K562 (cell line): ENCODE data around the gene OR52I1. TPM values are rescaled to one million over a fixed set of nuclear protein-coding genes. Genes with fewer than 3 reads are reported as not detected.

Experiments
- ZNF584 ChIP-seq: fragments of 200-800 bp; sonication (Bioruptor generic); IDR thresholded peaks from 2 replicates; pipeline ENCODE4 v1.6.1; 2016; ENCODE audit warnings: low read depth, mild to moderate bottlenecking, missing genetic modification characterization, missing compliant biosample characterization
- polyA plus RNA-seq, 8 experiments: library from polyadenylated mRNA; depleted of rRNA in 4 of 8; stranded (reverse) in 5 of 8; unstranded in 3 of 8; fragments of >200 nt; fragmentation: Nextera tagmentation in 2 of 8; fragmentation: Illumina TruSeq in 1 of 8; extraction: Ambion mirVana in 2 of 8; extraction: Trizol in 1 of 8; gene quantifications; 2 replicates each; pipeline versions ENCODE4 v1.2.1 to v1.2.3, GENCODE V29; 2011 to 2014; ENCODE audit warnings: inconsistent platforms in 1 of 8, missing spikeins in 1 of 8
- total RNA-seq, 7 experiments: library from RNA; depleted of rRNA in 6 of 7; stranded (reverse); fragments of >200 nt in 6 of 7; fragmentation: Illumina TruSeq in 2 of 7; extraction: Trizol in 2 of 7; gene quantifications; 2 replicates each; pipeline versions ENCODE4 v1.2.1 to v1.2.3, GENCODE V29; 2011 to 2021; ENCODE audit warnings: low replicate concordance in 1 of 7

Gene OR52I1
- total and polyA plus RNA-seq, 9 of the 15 experiments (the other 6 are each of a cell fraction or from before 2014, with no cell fraction given), result not detected

GRCh38 chr11:4644233-4644632 lies 50.4 kb downstream of the OR52I1 start (continued):
- TF ChIP-seq ZNF584 (CRISPR knock-in tag), result no peak

Other genes starting within 250 kb of the OR52I1 start
Only the 7 nearest of the 14 such genes appear.
- gene OR52M1, start 48.8 kb upstream of the OR52I1 start, total RNA-seq (2014; rRNA removed), result not detected in 2 replicates
- not detected in 2 replicates for gene OR52M1, start 48.8 kb upstream of the OR52I1 start, total RNA-seq (2014; rRNA removed; fragmentation: Illumina TruSeq; extraction: Trizol)
- gene OR52M1, start 48.8 kb upstream of the OR52I1 start, total RNA-seq (2015; rRNA removed; fragmentation: Illumina TruSeq; extraction: Trizol), result not detected in 2 replicates
- not detected in 2 replicates for gene OR52M1, start 48.8 kb upstream of the OR52I1 start, total RNA-seq (2021)
- gene OR52M1, start 48.8 kb upstream of the OR52I1 start, polyA plus RNA-seq (2011; rRNA removed), result not detected in 2 replicates
- gene OR52M1, start 48.8 kb upstream of the OR52I1 start, polyA plus RNA-seq (2014; fragmentation: Illumina TruSeq; extraction: Trizol), result not detected in 2 replicates
- not detected for gene OR52M1, start 48.8 kb upstream of the OR52I1 start, polyA plus RNA-seq (2014; fragmentation: Nextera tagmentation; extraction: Ambion mirVana)
- not detected in 2 replicates for gene OR52M1, start 48.8 kb upstream of the OR52I1 start, polyA plus RNA-seq (2014; rRNA removed)
- gene OR52I2, start 12.3 kb upstream of the OR52I1 start, total RNA-seq (2014; rRNA removed), result not detected in 2 replicates
- gene OR52I2, start 12.3 kb upstream of the OR52I1 start, total RNA-seq (2014; rRNA removed; fragmentation: Illumina TruSeq; extraction: Trizol), result not detected in 2 replicates
- not detected in 2 replicates for gene OR52I2, start 12.3 kb upstream of the OR52I1 start, total RNA-seq (2015; rRNA removed; fragmentation: Illumina TruSeq; extraction: Trizol)
- gene OR52I2, start 12.3 kb upstream of the OR52I1 start, total RNA-seq (2021), result not detected in 2 replicates
- not detected in 2 replicates for gene OR52I2, start 12.3 kb upstream of the OR52I1 start, polyA plus RNA-seq (2011; rRNA removed)
- not detected in 2 replicates for gene OR52I2, start 12.3 kb upstream of the OR52I1 start, polyA plus RNA-seq (2014; fragmentation: Illumina TruSeq; extraction: Trizol)
- not detected for gene OR52I2, start 12.3 kb upstream of the OR52I1 start, polyA plus RNA-seq (2014; fragmentation: Nextera tagmentation; extraction: Ambion mirVana)
- not detected in 2 replicates for gene OR52I2, start 12.3 kb upstream of the OR52I1 start, polyA plus RNA-seq (2014; rRNA removed)
- 8.8 and 10.2 TPM in 2 replicates for gene TRIM68, start 14.2 kb downstream of the OR52I1 start, total RNA-seq (2014; rRNA removed)
- 6.1 and 6.7 TPM in 2 replicates for gene TRIM68, start 14.2 kb downstream of the OR52I1 start, total RNA-seq (2014; rRNA removed; fragmentation: Illumina TruSeq; extraction: Trizol)
- 9.2 TPM in 2 replicates for gene TRIM68, start 14.2 kb downstream of the OR52I1 start, total RNA-seq (2015; rRNA removed; fragmentation: Illumina TruSeq; extraction: Trizol)
- gene TRIM68, start 14.2 kb downstream of the OR52I1 start, total RNA-seq (2021), result 8.6 and 9.2 TPM in 2 replicates
- gene TRIM68, start 14.2 kb downstream of the OR52I1 start, polyA plus RNA-seq (2011; rRNA removed), result 6.4 and 6.5 TPM in 2 replicates
- gene TRIM68, start 14.2 kb downstream of the OR52I1 start, polyA plus RNA-seq (2014; fragmentation: Illumina TruSeq; extraction: Trizol), result 9.8 and 10.9 TPM in 2 replicates
- 1 to 10 TPM; 5.2 to 7.7 TPM for gene TRIM68, start 14.2 kb downstream of the OR52I1 start, polyA plus RNA-seq (2014; fragmentation: Nextera tagmentation; extraction: Ambion mirVana)
- 7.9 and 9.3 TPM in 2 replicates for gene TRIM68, start 14.2 kb downstream of the OR52I1 start, polyA plus RNA-seq (2014; rRNA removed)
- gene OR51D1, start 43.4 kb downstream of the OR52I1 start, total RNA-seq (2014; rRNA removed), result not detected in 2 replicates
- gene OR51D1, start 43.4 kb downstream of the OR52I1 start, total RNA-seq (2014; rRNA removed; fragmentation: Illumina TruSeq; extraction: Trizol), result not detected in 2 replicates
- gene OR51D1, start 43.4 kb downstream of the OR52I1 start, total RNA-seq (2015; rRNA removed; fragmentation: Illumina TruSeq; extraction: Trizol), result not detected in 2 replicates
- not detected in 2 replicates for gene OR51D1, start 43.4 kb downstream of the OR52I1 start, total RNA-seq (2021)
- not detected in 2 replicates for gene OR51D1, start 43.4 kb downstream of the OR52I1 start, polyA plus RNA-seq (2011; rRNA removed)
- not detected in 2 replicates for gene OR51D1, start 43.4 kb downstream of the OR52I1 start, polyA plus RNA-seq (2014; fragmentation: Illumina TruSeq; extraction: Trizol)
- gene OR51D1, start 43.4 kb downstream of the OR52I1 start, polyA plus RNA-seq (2014; fragmentation: Nextera tagmentation; extraction: Ambion mirVana), result not detected
- not detected in 2 replicates for gene OR51D1, start 43.4 kb downstream of the OR52I1 start, polyA plus RNA-seq (2014; rRNA removed)
- not detected in 2 replicates for gene OR51E1, start 49.9 kb downstream of the OR52I1 start, total RNA-seq (2014; rRNA removed)
- gene OR51E1, start 49.9 kb downstream of the OR52I1 start, total RNA-seq (2014; rRNA removed; fragmentation: Illumina TruSeq; extraction: Trizol), result not detected in 2 replicates
- 0.04 TPM in 1 of 2 replicates, not detected in the other for gene OR51E1, start 49.9 kb downstream of the OR52I1 start, total RNA-seq (2015; rRNA removed; fragmentation: Illumina TruSeq; extraction: Trizol)
- not detected in 2 replicates for gene OR51E1, start 49.9 kb downstream of the OR52I1 start, total RNA-seq (2021)
- gene OR51E1, start 49.9 kb downstream of the OR52I1 start, polyA plus RNA-seq (2011; rRNA removed), result 0.03 and 0.05 TPM in 2 replicates
- gene OR51E1, start 49.9 kb downstream of the OR52I1 start, polyA plus RNA-seq (2014; fragmentation: Illumina TruSeq; extraction: Trizol), result not detected in 2 replicates
- gene OR51E1, start 49.9 kb downstream of the OR52I1 start, polyA plus RNA-seq (2014; fragmentation: Nextera tagmentation; extraction: Ambion mirVana), result not detected
- gene OR51E1, start 49.9 kb downstream of the OR52I1 start, polyA plus RNA-seq (2014; rRNA removed), result not detected in 2 replicates
- gene OR51E2, start 103.8 kb downstream of the OR52I1 start, total RNA-seq (2014; rRNA removed), result not detected in 2 replicates
- gene OR51E2, start 103.8 kb downstream of the OR52I1 start, total RNA-seq (2014; rRNA removed; fragmentation: Illumina TruSeq; extraction: Trizol), result not detected in 2 replicates
- not detected in 2 replicates for gene OR51E2, start 103.8 kb downstream of the OR52I1 start, total RNA-seq (2015; rRNA removed; fragmentation: Illumina TruSeq; extraction: Trizol)
- not detected in 2 replicates for gene OR51E2, start 103.8 kb downstream of the OR52I1 start, total RNA-seq (2021)
- gene OR51E2, start 103.8 kb downstream of the OR52I1 start, polyA plus RNA-seq (2011; rRNA removed), result 0.07 TPM in 1 of 2 replicates, not detected in the other
- gene OR51E2, start 103.8 kb downstream of the OR52I1 start, polyA plus RNA-seq (2014; fragmentation: Illumina TruSeq; extraction: Trizol), result not detected in 2 replicates
- not detected for gene OR51E2, start 103.8 kb downstream of the OR52I1 start, polyA plus RNA-seq (2014; fragmentation: Nextera tagmentation; extraction: Ambion mirVana)
- not detected in 2 replicates for gene OR51E2, start 103.8 kb downstream of the OR52I1 start, polyA plus RNA-seq (2014; rRNA removed)
- not detected in 2 replicates for gene MMP26, start 110.7 kb downstream of the OR52I1 start, total RNA-seq (2014; rRNA removed)
- not detected in 2 replicates for gene MMP26, start 110.7 kb downstream of the OR52I1 start, total RNA-seq (2014; rRNA removed; fragmentation: Illumina TruSeq; extraction: Trizol)
- gene MMP26, start 110.7 kb downstream of the OR52I1 start, total RNA-seq (2015; rRNA removed; fragmentation: Illumina TruSeq; extraction: Trizol), result not detected in 2 replicates
- not detected in 2 replicates for gene MMP26, start 110.7 kb downstream of the OR52I1 start, total RNA-seq (2021)
- not detected in 2 replicates for gene MMP26, start 110.7 kb downstream of the OR52I1 start, polyA plus RNA-seq (2011; rRNA removed)
- gene MMP26, start 110.7 kb downstream of the OR52I1 start, polyA plus RNA-seq (2014; fragmentation: Illumina TruSeq; extraction: Trizol), result not detected in 2 replicates
- not detected for gene MMP26, start 110.7 kb downstream of the OR52I1 start, polyA plus RNA-seq (2014; fragmentation: Nextera tagmentation; extraction: Ambion mirVana)
- not detected in 2 replicates for gene MMP26, start 110.7 kb downstream of the OR52I1 start, polyA plus RNA-seq (2014; rRNA removed)